ENCODE data around the gene GAS7.
"Not testable (repeated sequence)": the region's sequence is repeated elsewhere in the genome, so short reads cannot be mapped to it uniquely, and the experiment has no call there.

GAS7 gene

GRCh38 chr17:9922012-9922848 lies 276.2 kb downstream of the GAS7 start:
- DNase-seq (ENCODE audit: low read depth in 2 of 2, low spot score in 1 of 2): no peak

- not testable (repeated sequence) for DNase-seq (ENCODE audit: low read depth in 2 of 2, low spot score in 1 of 2)
These were observed 277.2 kb downstream of the GAS7 start for GRCh38 chr17:9921216-9921615.

- no peak for DNase-seq (ENCODE audit: low read depth in 2 of 2, low spot score in 1 of 2)
These were observed 279.5 kb downstream of the GAS7 start for GRCh38 chr17:9918804-9919352.

- DNase-seq (ENCODE audit: low read depth in 2 of 2, low spot score in 1 of 2): no peak
These were observed 280.1 kb downstream of the GAS7 start for GRCh38 chr17:9918352-9918751.

GRCh38 chr17:9917801-9918200 lies 280.6 kb downstream of the GAS7 start:
- no peak for DNase-seq (ENCODE audit: low read depth in 2 of 2, low spot score in 1 of 2)

- DNase-seq (ENCODE audit: low read depth in 2 of 2, low spot score in 1 of 2): no peak
These were observed 281.3 kb downstream of the GAS7 start for GRCh38 chr17:9917131-9917530.

- DNase-seq (ENCODE audit: low read depth in 2 of 2, low spot score in 1 of 2): no peak
These were observed 282.3 kb downstream of the GAS7 start for GRCh38 chr17:9916108-9916507.

- DNase-seq (ENCODE audit: low read depth in 2 of 2, low spot score in 1 of 2): no peak
These were observed 284.9 kb downstream of the GAS7 start for GRCh38 chr17:9913476-9913875.

GRCh38 chr17:9912121-9913099 lies 286.0 kb downstream of the GAS7 start:
- no peak for DNase-seq (ENCODE audit: low read depth in 2 of 2, low spot score in 1 of 2)

GRCh38 chr17:9911089-9911488 lies 287.3 kb downstream of the GAS7 start:
- no peak for DNase-seq (ENCODE audit: low read depth in 2 of 2, low spot score in 1 of 2)

- DNase-seq (ENCODE audit: low read depth in 2 of 2, low spot score in 1 of 2): no peak
These were observed 289.8 kb downstream of the GAS7 start for GRCh38 chr17:9908649-9909042.

- no peak for DNase-seq (ENCODE audit: low read depth in 2 of 2, low spot score in 1 of 2)
These were observed 290.3 kb downstream of the GAS7 start for GRCh38 chr17:9907883-9908648.

GRCh38 chr17:9907131-9907530 lies 291.3 kb downstream of the GAS7 start:
- DNase-seq (ENCODE audit: low read depth in 2 of 2, low spot score in 1 of 2): no peak

- no peak for DNase-seq (ENCODE audit: low read depth in 2 of 2, low spot score in 1 of 2)
These were observed 291.8 kb downstream of the GAS7 start for GRCh38 chr17:9906616-9907015.

GRCh38 chr17:9905902-9906301 lies 292.5 kb downstream of the GAS7 start:
- no peak for DNase-seq (ENCODE audit: low read depth in 2 of 2, low spot score in 1 of 2)

- DNase-seq (ENCODE audit: low read depth in 2 of 2, low spot score in 1 of 2): no peak
These were observed 293.4 kb downstream of the GAS7 start, which contains the start of gene RCVRN for GRCh38 chr17:9905078-9905415. Gene RCVRN, minus strand, starts transcription at chr17:9905271. Its CDS starts 91 bp downstream, at chr17:9905180.

- DNase-seq (ENCODE audit: low read depth in 2 of 2, low spot score in 1 of 2): no peak
These were observed 293.9 kb downstream of the GAS7 start for GRCh38 chr17:9904277-9905077.

- no peak for DNase-seq (ENCODE audit: low read depth in 2 of 2, low spot score in 1 of 2)
These were observed 296.3 kb downstream of the GAS7 start for GRCh38 chr17:9902120-9902519.

GRCh38 chr17:9900784-9901183 lies 297.6 kb downstream of the GAS7 start:
- DNase-seq (ENCODE audit: low read depth in 2 of 2, low spot score in 1 of 2): no peak

- DNase-seq (ENCODE audit: low read depth in 2 of 2, low spot score in 1 of 2): no peak
These were observed 298.3 kb downstream of the GAS7 start for GRCh38 chr17:9900044-9900594.

Measured in stimulated activated CD8-positive, alpha-beta memory T cell treated with anti-CD3 and anti-CD28 coated beads, Interleukin-4, amount 100 ng/mL, for 1 hour (primary cell).